GM12878 (cell line): ENCODE data around the gene TP73. TPM values are rescaled to one million over a fixed set of nuclear protein-coding genes. Genes with fewer than 3 reads are reported as not detected.

Source experiments
- ATAC-seq: fragments of 200-7000 bp; cut with Tn5 transposase; 3 replicates; pipeline ENCODE4 v1.9.1; 2020; ENCODE audit warnings: mild to moderate bottlenecking, moderate library complexity
- BruUV-seq: library from RNA; stranded (reverse); fragments of 400-500 nt; replicated peaks from 2 replicates; lab custom pipeline; 2021; lab: Mats Ljungman, UMichigan
- CTCF ChIA-PET: fragments of 300-600 bp; sonication (Branson Sonifier 250); formaldehyde crosslinking; extraction: SDS; loops from one replicate; lab custom pipeline; 2021; ENCODE audit warnings: inconsistent platforms; lab: Yijun Ruan, JAX
- POLR2A ChIA-PET: fragments of 350-600 bp; formaldehyde crosslinking; extraction: SDS; loops from one replicate; lab custom pipeline; 2021; ENCODE audit warnings: inconsistent platforms; lab: Charles Lee
- RAD21 ChIA-PET: fragments of 300-600 bp; sonication (Branson Sonifier 250); formaldehyde crosslinking; loops from one replicate; lab custom pipeline; 2023; ENCODE audit warnings: antibody characterized with exemption; ENCODE audit not compliant: unreplicated experiment; lab: Charles Lee
- SMC1A ChIA-PET: fragments of 300-600 bp; sonication (Branson Sonifier 250); formaldehyde crosslinking; loops from one replicate; lab custom pipeline; 2023; ENCODE audit not compliant: unreplicated experiment, uncharacterized antibody; lab: Charles Lee
- DNase-seq: peaks from one replicate; pipeline ENCODE4 v3.0.0-alpha.2; 2011; ENCODE audit warnings: low read depth, low spot score
- FAIRE-seq: peaks from 3 replicates; lab custom pipeline; 2011; peaks lifted over from hg19 to GRCh38; lab: Jason Lieb, UNC
- H2AFZ ChIP-seq: 2 replicates; pipeline ENCODE4 v1.6.0; 2011; ENCODE audit warnings: low read depth, low read length, control low read depth; ENCODE audit not compliant: control insufficient read depth
- H3K27ac ChIP-seq: 2 replicates; pipeline ENCODE4 v1.5.1; 2011; ENCODE audit warnings: control low read depth; ENCODE audit not compliant: control insufficient read depth, insufficient read depth
- H3K27me3 ChIP-seq, 2 experiments: replicated peaks in 1 of 2; 2 replicates each; pipeline versions ENCODE4 v1.6.0 to v1.6.1; 2011; ENCODE audit warnings: low read length in 1 of 2; ENCODE audit not compliant: control insufficient read depth in 2 of 2, insufficient read depth in 2 of 2
- H3K36me3 ChIP-seq, 2 experiments: 2 replicates each; pipeline ENCODE4 v1.5.1; 2011; ENCODE audit warnings: low read length in 1 of 2; ENCODE audit not compliant: control insufficient read depth in 2 of 2, insufficient read depth in 2 of 2
- H3K4me1 ChIP-seq: 2 replicates; pipeline ENCODE4 v1.6.1; 2011; ENCODE audit warnings: mild to moderate bottlenecking, low read length, moderate library complexity, mixed read lengths; ENCODE audit not compliant: control insufficient read depth, insufficient read depth
- H3K4me2 ChIP-seq: 2 replicates; pipeline ENCODE4 v1.6.0; 2011; ENCODE audit warnings: control low read depth; ENCODE audit not compliant: control insufficient read depth, insufficient read depth
- H3K4me3 ChIP-seq: fragments of 200-600 bp; sonication (generic); 2 replicates; pipeline ENCODE4 v1.5.1; 2016
- H3K79me2 ChIP-seq: 2 replicates; pipeline ENCODE4 v1.6.0; 2011; ENCODE audit warnings: low read length; ENCODE audit not compliant: control insufficient read depth, insufficient read depth
- H3K9ac ChIP-seq: 2 replicates; pipeline ENCODE4 v1.8.0; 2011; ENCODE audit warnings: low read length, control low read depth, mixed read lengths; ENCODE audit not compliant: control insufficient read depth, insufficient read depth
- H3K9me3 ChIP-seq: replicated peaks from 3 replicates; pipeline ENCODE4 v1.5.1; 2011; ENCODE audit warnings: mild to moderate bottlenecking, low read length; ENCODE audit not compliant: control insufficient read depth, insufficient read depth
- H4K20me1 ChIP-seq: 2 replicates; pipeline ENCODE4 v1.6.0; 2011; ENCODE audit not compliant: control insufficient read depth, insufficient read depth
- EGR1 ChIP-seq, 2 experiments: IDR thresholded peaks; 1 replicate in 1 of 2; 2 replicates in 1 of 2; pipeline ENCODE4 v1.6.1; 2011 to 2012; ENCODE audit warnings: low read depth in 2 of 2, low read length in 2 of 2, borderline replicate concordance in 1 of 2, mild to moderate bottlenecking in 1 of 2, moderate library complexity in 1 of 2
- FOS ChIP-seq: IDR thresholded peaks from 3 replicates; pipeline ENCODE4 v1.6.1; 2011; ENCODE audit warnings: borderline replicate concordance; ENCODE audit not compliant: insufficient read length; ENCODE audit errors: extremely low read depth
- HDAC2 ChIP-seq: fragments of 200-600 bp; sonication (generic); IDR thresholded peaks from 2 replicates; pipeline ENCODE4 v1.6.1; 2017
- NR2C2 ChIP-seq: IDR thresholded peaks from 2 replicates; pipeline ENCODE4 v1.6.1; 2011; ENCODE audit warnings: borderline replicate concordance, low read depth; ENCODE audit not compliant: control insufficient read depth, insufficient read length
- POU2F2 ChIP-seq: IDR thresholded peaks from 3 replicates; pipeline ENCODE4 v1.6.1; 2011; ENCODE audit warnings: low read depth, mild to moderate bottlenecking, low read length, borderline replicate concordance
- TAF1 ChIP-seq: IDR thresholded peaks from 2 replicates; pipeline ENCODE4 v1.6.1; 2011; ENCODE audit warnings: mild to moderate bottlenecking, low read depth, low read length, borderline replicate concordance
- WGBS: methylation state at CpG from one replicate; pipeline ENCODE4 v1.1.6; 2016; ENCODE audit warnings: low lambda C conversion rate; ENCODE audit not compliant: insufficient replicate concordance, insufficient coverage; ENCODE audit errors: missing lambda C conversion rate; 5-methylcytosine and 5-hydroxymethylcytosine counted together
- in situ Hi-C: fragments of 300-500 bp; cut with MboI; formaldehyde crosslinking; loops from 9 replicates; pipeline ENCODE4 v1.14.3; 2018; ENCODE audit warnings: mixed read lengths
- intact Hi-C: fragments of 100-400 bp; cut with micrococcal nuclease; formaldehyde crosslinking; loops from one replicate; pipeline ENCODE4 v1.14.2; 2022; ENCODE audit not compliant: unreplicated experiment
- polyA plus RNA-seq, 11 experiments: library from polyadenylated mRNA; depleted of rRNA in 4 of 11; unstranded in 6 of 11; stranded (reverse) in 5 of 11; fragments of >200 nt; fragmentation: Nextera tagmentation in 4 of 11; fragmentation: Illumina TruSeq in 1 of 11; extraction: Ambion mirVana in 4 of 11; extraction: Trizol in 1 of 11; gene quantifications; 1 replicate in 1 of 11; 2 replicates in 10 of 11; pipeline versions ENCODE4 v1.2.1 to v1.2.3, GENCODE V29; 2011 to 2016; ENCODE audit warnings: inconsistent platforms in 2 of 11, missing spikeins in 2 of 11, low read depth in 1 of 11
- total RNA-seq, 4 experiments: library from RNA; depleted of rRNA in 3 of 4; stranded (reverse); fragments of >200 nt in 3 of 4; fragmentation: Illumina TruSeq in 1 of 4; extraction: Trizol in 1 of 4; gene quantifications; 2 replicates each; pipeline versions ENCODE4 v1.2.1 to v1.2.3, GENCODE V29; 2013 to 2021
- TF ChIP-seq, protein P1 (sequence below): fragments of 450-650 bp; formaldehyde crosslinking; IDR thresholded peaks from 2 replicates; pipeline ENCODE4 v1.5.0; 2022; ENCODE audit warnings: mild to moderate bottlenecking, missing genetic modification characterization
- TF ChIP-seq, protein P2 (sequence below): IDR thresholded peaks from 2 replicates; pipeline ENCODE4 v1.6.1; 2011; ENCODE audit warnings: mild to moderate bottlenecking, low read depth, low read length, moderate library complexity; ENCODE audit not compliant: insufficient replicate concordance
- TF ChIP-seq, protein P3 (sequence below): fragments of 150-350 bp; IDR thresholded peaks from 2 replicates; pipeline ENCODE4 v1.6.1; 2014; ENCODE audit warnings: mild to moderate bottlenecking, low read depth, low read length

TP73 gene
- total and polyA plus RNA-seq, 10 of the 15 experiments (the other 5 are each of a cell fraction or from before 2014, with no cell fraction given) = 0.08 to 54.2 (median 14.9) TPM

DNA sequence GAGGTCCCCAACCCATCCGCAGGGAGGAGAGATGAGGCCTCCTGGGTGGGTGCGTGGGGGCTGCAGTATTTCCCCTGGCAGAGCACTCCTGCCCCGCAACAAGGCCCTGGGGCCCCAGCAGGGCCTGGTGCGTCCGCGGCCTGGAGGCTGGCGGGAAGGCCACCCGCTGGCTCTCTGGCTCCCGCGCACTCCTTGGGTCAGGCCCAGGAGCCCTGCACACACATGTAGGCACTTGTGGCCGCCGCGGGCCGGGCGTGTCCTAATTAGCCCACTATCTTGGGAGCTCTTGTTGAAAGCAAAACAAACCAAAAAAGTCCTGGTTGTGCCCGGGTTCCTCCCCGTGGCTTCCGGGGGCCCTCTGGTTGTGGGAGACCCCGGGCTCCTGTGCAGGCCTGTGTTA is 50.2 kb downstream of the TP73 start:
- no TSS peak for BruUV-seq

DNA sequence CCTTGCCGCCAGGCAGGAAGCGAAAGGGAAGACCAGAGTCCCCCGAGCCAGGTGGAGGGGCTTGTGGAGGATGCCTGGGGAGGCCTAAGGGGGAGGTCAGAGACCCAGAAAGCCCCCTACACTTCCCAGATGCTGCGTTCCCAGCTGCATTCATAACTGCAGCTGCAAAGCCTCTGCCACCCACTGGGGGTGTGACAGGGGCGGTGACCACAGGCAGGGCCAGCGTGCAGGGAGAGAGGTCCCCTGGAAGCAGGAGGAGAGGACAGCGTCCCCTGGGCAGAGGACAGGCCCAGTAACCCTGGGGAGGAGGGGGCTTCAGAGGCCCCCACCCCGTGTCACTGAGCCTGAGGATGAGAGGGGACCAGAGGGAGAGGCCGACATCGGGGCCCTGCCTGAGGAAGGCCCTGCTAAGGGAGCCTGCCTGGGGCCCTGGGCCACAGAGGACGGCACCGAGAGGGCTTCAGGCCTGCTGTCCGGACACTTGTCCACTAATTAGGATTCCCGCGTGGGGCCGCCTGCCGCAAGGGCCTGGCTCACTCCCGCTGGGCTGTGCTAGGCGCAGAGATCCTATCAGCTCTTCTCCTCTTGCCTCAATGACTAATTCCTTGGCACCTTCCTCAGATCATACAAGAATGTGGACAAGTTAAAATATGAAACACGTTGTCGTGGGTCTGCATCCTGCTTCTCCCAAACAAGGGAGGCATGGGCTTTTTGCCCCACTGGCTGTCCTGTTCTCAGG is 50.8 kb downstream of the TP73 start:
- no peaks in the 10 kb centered on the region for H3K9me3 ChIP-seq
- H3K4me1 ChIP-seq = no peaks in the 10 kb centered on the region
- WGBS = 84% methylated on average over 20 of the region's 21 CpGs
- CTCF ChIA-PET = interaction anchor here (0.7 to 1.3 kb wide), 2 partner anchors 21 to 51 kb away, joined by 3 to 4 read pairs; partner anchors contain the start of gene TP73
- no peaks in the 10 kb centered on the region for H3K79me2 ChIP-seq
- in situ Hi-C loops = no loop called here
- no peak overlapping the region for H2AFZ ChIP-seq
- intact Hi-C loops = no loop called here
- FAIRE-seq (no peak), ATAC-seq (0 out of 3 replicates have a peak, but pooled peaks have one; percentile 27), DNase-seq (no peak)
- no peak overlapping the region for H3K9ac ChIP-seq
- SMC1A ChIA-PET = no interaction called here
- H3K36me3 ChIP-seq = peaks cover 0 to 18% of the 10 kb centered on the region in 2 experiments; a peak in 3 of 4 replicates
- no peaks in the 10 kb centered on the region for H3K27me3 ChIP-seq
- RAD21 ChIA-PET = interaction anchor here (0.7 kb wide), 1 partner anchor 242 kb away, joined by 3 read pairs; no protein-coding TSS in a partner anchor
- no peak overlapping the region for H3K27ac ChIP-seq
- H4K20me1 ChIP-seq = no peaks in the 10 kb centered on the region; the same call in 1 of the 2 replicates
- H3K4me3 ChIP-seq = no peak overlapping the region
- no TSS peak for BruUV-seq
- POLR2A ChIA-PET = no interaction called here
- H3K4me2 ChIP-seq = no peak overlapping the region
- TF ChIP-seq, protein P1, sequence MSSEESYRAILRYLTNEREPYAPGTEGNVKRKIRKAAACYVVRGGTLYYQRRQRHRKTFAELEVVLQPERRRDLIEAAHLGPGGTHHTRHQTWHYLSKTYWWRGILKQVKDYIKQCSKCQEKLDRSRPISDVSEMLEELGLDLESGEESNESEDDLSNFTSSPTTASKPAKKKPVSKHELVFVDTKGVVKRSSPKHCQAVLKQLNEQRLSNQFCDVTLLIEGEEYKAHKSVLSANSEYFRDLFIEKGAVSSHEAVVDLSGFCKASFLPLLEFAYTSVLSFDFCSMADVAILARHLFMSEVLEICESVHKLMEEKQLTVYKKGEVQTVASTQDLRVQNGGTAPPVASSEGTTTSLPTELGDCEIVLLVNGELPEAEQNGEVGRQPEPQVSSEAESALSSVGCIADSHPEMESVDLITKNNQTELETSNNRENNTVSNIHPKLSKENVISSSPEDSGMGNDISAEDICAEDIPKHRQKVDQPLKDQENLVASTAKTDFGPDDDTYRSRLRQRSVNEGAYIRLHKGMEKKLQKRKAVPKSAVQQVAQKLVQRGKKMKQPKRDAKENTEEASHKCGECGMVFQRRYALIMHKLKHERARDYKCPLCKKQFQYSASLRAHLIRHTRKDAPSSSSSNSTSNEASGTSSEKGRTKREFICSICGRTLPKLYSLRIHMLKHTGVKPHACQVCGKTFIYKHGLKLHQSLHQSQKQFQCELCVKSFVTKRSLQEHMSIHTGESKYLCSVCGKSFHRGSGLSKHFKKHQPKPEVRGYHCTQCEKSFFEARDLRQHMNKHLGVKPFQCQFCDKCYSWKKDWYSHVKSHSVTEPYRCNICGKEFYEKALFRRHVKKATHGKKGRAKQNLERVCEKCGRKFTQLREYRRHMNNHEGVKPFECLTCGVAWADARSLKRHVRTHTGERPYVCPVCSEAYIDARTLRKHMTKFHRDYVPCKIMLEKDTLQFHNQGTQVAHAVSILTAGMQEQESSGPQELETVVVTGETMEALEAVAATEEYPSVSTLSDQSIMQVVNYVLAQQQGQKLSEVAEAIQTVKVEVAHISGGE = no peak
- TF ChIP-seq EGR1 (IDR thresholded peaks at IDR 0.05; ENCODE audit: borderline replicate concordance in 1 of 2, low read depth in 2 of 2, low read length in 2 of 2) (no peak), TAF1 (no peak), NR2C2 (no peak), HDAC2 (no peak), FOS (no peak)
- TF ChIP-seq, protein P2, sequence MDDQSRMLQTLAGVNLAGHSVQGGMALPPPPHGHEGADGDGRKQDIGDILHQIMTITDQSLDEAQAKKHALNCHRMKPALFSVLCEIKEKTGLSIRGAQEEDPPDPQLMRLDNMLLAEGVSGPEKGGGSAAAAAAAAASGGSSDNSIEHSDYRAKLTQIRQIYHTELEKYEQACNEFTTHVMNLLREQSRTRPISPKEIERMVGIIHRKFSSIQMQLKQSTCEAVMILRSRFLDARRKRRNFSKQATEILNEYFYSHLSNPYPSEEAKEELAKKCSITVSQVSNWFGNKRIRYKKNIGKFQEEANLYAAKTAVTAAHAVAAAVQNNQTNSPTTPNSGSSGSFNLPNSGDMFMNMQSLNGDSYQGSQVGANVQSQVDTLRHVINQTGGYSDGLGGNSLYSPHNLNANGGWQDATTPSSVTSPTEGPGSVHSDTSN = no peak
- TF ChIP-seq, protein P3, sequence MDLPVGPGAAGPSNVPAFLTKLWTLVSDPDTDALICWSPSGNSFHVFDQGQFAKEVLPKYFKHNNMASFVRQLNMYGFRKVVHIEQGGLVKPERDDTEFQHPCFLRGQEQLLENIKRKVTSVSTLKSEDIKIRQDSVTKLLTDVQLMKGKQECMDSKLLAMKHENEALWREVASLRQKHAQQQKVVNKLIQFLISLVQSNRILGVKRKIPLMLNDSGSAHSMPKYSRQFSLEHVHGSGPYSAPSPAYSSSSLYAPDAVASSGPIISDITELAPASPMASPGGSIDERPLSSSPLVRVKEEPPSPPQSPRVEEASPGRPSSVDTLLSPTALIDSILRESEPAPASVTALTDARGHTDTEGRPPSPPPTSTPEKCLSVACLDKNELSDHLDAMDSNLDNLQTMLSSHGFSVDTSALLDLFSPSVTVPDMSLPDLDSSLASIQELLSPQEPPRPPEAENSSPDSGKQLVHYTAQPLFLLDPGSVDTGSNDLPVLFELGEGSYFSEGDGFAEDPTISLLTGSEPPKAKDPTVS = no peak

More for the DNA sequence above, 50.2 kb downstream of the TP73 start:
- Histone ChIP-seq H3K36me3 (peaks cover 0 to 18% of the 10 kb centered on the region in 2 experiments; a peak in 3 of 4 replicates), H3K4me1 (no peaks in the 10 kb centered on the region), H3K4me3 (no peak overlapping the region), H3K27ac (no peak overlapping the region), H3K27me3 (no peaks in the 10 kb centered on the region), H4K20me1 (no peaks in the 10 kb centered on the region), H3K9me3 (no peaks in the 10 kb centered on the region), H3K4me2 (no peak overlapping the region), H3K9ac (no peak overlapping the region), H3K79me2 (no peaks in the 10 kb centered on the region), H2AFZ (no peak overlapping the region)
- intact Hi-C loops = no loop called here
- POLR2A ChIA-PET = no interaction called here
- 89% methylated on average over 19 of the region's 19 CpGs for WGBS
- no peak for TF ChIP-seq POU2F2
- SMC1A ChIA-PET = no interaction called here
- CTCF ChIA-PET = interaction anchor here (0.7 kb wide), 1 partner anchor 50 kb away, joined by 3 read pairs; the partner anchor contains the start of gene TP73
- in situ Hi-C loops = no loop called here
- RAD21 ChIA-PET = no interaction called here
- no peak for FAIRE-seq
- no peak for ATAC-seq
- no peak for DNase-seq
